ENCODE results near the gene PRR19.
A peak's percentile ranks its signal among the peaks of the same experiment; 100 is the strongest.

PRR19 gene

DNA sequence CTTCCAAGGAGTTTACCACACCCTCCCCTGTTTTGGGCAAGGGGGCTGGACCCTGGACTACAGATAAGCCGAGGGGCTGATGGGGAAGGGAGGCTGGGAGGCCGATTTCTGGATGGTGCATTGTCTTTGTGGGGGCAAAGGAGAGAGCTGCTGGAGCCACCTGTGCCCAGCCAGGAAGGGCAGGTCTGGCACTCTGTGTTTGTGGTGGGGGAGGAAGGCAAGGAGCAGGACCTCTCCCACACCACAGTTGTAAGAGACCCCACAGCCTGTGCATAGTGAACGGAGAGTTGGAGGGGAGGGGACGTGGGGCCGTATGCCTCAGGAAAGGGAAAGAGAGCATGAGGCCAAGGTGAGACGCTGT lies 16.0 kb upstream of the PRR19 start:
- TF ChIP-seq CTCF (conservative IDR thresholded peaks at IDR 0.05; ENCODE audit: low read depth, low read length) = no peak
- H3K4me3 ChIP-seq (ENCODE audit: low read length) = peak overlapping the region; percentile 79
- no peak for DNase-seq (ENCODE audit: low read depth)

DNA sequence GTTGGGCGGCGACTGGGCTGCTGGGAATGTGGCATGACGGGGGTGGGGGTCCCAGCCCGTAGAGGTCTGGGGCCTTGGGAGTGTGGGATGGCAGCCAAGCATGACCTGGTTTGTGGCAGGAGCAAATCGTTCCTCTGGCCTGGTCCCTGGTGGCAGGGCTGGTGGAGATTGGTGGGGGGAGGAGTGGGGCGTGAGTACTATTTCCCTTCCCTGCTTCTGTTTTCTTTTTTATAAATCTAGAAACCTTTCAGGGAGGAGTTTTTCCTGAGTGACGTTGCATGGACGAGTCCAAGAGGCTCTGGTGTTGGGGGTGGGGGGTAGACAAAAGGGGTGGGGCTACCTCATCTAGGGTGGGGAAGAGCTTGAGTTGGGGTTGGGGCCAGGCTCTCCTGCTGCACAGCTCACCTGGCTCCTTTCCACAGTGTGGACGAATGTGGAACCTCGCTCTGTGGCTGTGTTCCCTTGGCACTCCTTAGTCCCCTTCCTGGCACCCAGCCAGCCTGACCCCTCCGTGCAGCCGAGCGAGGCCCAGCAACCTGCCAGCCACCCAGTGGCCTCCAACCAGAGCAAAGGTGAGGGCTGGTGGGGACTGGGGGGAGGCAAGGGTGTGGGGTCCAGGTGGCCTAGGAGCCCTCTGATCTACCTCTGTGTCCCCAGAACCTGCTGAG lies 15.4 kb upstream of the PRR19 start:
- peak overlapping the region; percentile 79 for H3K4me3 ChIP-seq (ENCODE audit: low read length)

GRCh38 chr19:42287017-42287826 lies 14.7 kb upstream of the PRR19 start:
- H3K4me3 ChIP-seq (ENCODE audit: low read length) = no peak overlapping the region
- TF ChIP-seq CTCF (conservative IDR thresholded peaks at IDR 0.05; ENCODE audit: low read depth, low read length) = peak; percentile 2

More for the DNA sequence above, 15.4 kb upstream of the PRR19 start:
- no peak for TF ChIP-seq CTCF (conservative IDR thresholded peaks at IDR 0.05; ENCODE audit: low read depth, low read length)
- no peak for DNase-seq (ENCODE audit: low read depth)

GRCh38 chr19:42287827-42288107 lies 14.2 kb upstream of the PRR19 start:
- H3K4me3 ChIP-seq (ENCODE audit: low read length) = no peak overlapping the region
- DNase-seq (ENCODE audit: low read depth) = no peak
- no peak for TF ChIP-seq CTCF (conservative IDR thresholded peaks at IDR 0.05; ENCODE audit: low read depth, low read length)

More at GRCh38 chr19:42287017-42287826, 14.7 kb upstream of the PRR19 start:
- DNase-seq (ENCODE audit: low read depth) = no peak

GRCh38 chr19:42288387-42288786 lies 13.5 kb upstream of the PRR19 start:
- DNase-seq (ENCODE audit: low read depth) = no peak
- H3K4me3 ChIP-seq (ENCODE audit: low read length) = no peak overlapping the region
- no peak for TF ChIP-seq CTCF (conservative IDR thresholded peaks at IDR 0.05; ENCODE audit: low read depth, low read length)

DNA sequence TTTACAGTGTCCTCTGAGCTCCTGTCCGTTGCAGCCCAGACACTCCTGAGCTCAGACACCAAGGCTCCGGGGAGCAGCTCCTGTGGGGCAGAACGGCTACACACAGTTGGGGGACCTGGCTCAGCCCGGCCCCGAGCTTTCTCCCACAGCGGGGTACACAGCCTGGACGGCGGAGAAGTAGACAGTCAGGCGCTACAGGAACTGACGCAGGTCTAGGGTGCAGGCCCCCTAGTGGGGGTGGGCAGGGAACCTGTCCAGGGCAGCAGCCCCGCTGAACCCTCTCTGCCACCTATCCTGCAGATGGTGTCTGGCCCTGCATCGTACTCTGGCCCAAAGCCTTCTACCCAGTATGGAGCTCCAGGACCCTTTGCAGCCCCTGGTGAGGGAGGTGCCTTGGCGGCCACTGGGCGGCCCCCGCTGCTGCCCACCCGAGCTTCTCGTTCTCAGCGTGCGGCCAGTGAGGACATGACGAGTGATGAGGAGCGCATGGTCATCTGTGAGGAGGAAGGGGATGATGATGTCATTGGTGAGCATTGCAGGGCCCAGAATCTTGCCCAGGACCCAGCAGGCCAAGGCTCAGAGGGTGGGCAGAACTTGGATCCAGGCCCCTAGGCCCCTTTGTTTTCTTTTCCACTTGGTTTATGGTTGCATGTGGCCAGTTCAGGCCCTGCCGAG lies 12.9 kb upstream of the PRR19 start:
- peak; percentile 9 for TF ChIP-seq CTCF (conservative IDR thresholded peaks at IDR 0.05; ENCODE audit: low read depth, low read length)
- no peak for DNase-seq (ENCODE audit: low read depth)
- H3K4me3 ChIP-seq (ENCODE audit: low read length) = no peak overlapping the region

Measured in retinal pigment epithelial cell (primary cell).